ENCODE results near the gene CFAP91. TPM values are rescaled to one million over a fixed set of nuclear protein-coding genes. Genes with fewer than 3 reads are reported as not detected.

CFAP91 gene
- total and polyA plus RNA-seq, 12 donors, result 0.19 to 1.6 (median 0.49) TPM

- Histone ChIP-seq H3K27ac (peak overlapping the region in 4 of 10 donors; percentile 3 to 48 (median 21)), H3K4me1 (peaks cover 0 to 31% (median 15%) of the 10 kb centered on the region in 9 donors), H3K9me3 (peaks cover 0 to 6% (median 0%) of the 10 kb centered on the region in 11 donors), H3K36me3 (no peaks in the 10 kb centered on the region), H3K27me3 (no peaks in the 10 kb centered on the region), H3K4me3 (no peak overlapping the region)
- DNase-seq (no peak), ATAC-seq (no peak)
- intact Hi-C loops (cut with DNase I), result no loop called here
- 91% methylated on average over 22 of the region's 22 CpGs for WGBS, 2 donors
- no peak for TF ChIP-seq CTCF (IDR thresholded peaks at IDR 0.05)
Measured at GRCh38 chr3:119700920-119701734, 1.7 kb upstream of the CFAP91 start.

GRCh38 chr3:119703820-119704531 lies 1.2 kb downstream of the CFAP91 start:
- intact Hi-C loops (cut with DNase I), result no loop called here
- Histone ChIP-seq H3K9me3 (peaks cover 0 to 6% (median 0%) of the 10 kb centered on the region in 11 donors), H3K4me3 (peak overlapping the region in 3 of 10 donors; percentile 50 to 61 (median 57)), H3K27ac (no peak overlapping the region), H3K27me3 (no peaks in the 10 kb centered on the region), H3K4me1 (peaks cover 0 to 31% (median 15%) of the 10 kb centered on the region in 9 donors), H3K36me3 (no peaks in the 10 kb centered on the region)
- DNase-seq (no peak), ATAC-seq (no peak)
- WGBS, 2 donors, result 79 to 83% methylated on average over 8 of the region's 8 CpGs
- TF ChIP-seq CTCF (IDR thresholded peaks at IDR 0.05), result no peak

- ATAC-seq, result peak in 1 of 8 donors; percentile 44
Measured at GRCh38 chr3:119715105-119715504, 12.3 kb downstream of the CFAP91 start.

More at GRCh38 chr3:119715105-119715504, 12.3 kb downstream of the CFAP91 start:
- intact Hi-C loops (cut with DNase I), result no loop called here
- Histone ChIP-seq H3K36me3 (no peaks in the 10 kb centered on the region), H3K4me1 (peaks cover 0 to 5% (median 0%) of the 10 kb centered on the region in 9 donors), H3K27ac (no peak overlapping the region), H3K4me3 (no peak overlapping the region), H3K9me3 (no peaks in the 10 kb centered on the region), H3K27me3 (no peaks in the 10 kb centered on the region)
- no peak for DNase-seq
- TF ChIP-seq CTCF (IDR thresholded peaks at IDR 0.05), result no peak
- 94 to 98% methylated on average over 2 of the region's 2 CpGs for WGBS, 2 donors

All from heart right ventricle (tissue), 16 donors.